Chondrocyte (in vitro differentiated cells): Measurements from ENCODE around the gene RPL10. TPM values are rescaled to one million over a fixed set of nuclear protein-coding genes. Genes with fewer than 3 reads are reported as not detected.
A peak's percentile ranks its signal among the peaks of the same experiment; 100 is the strongest.

Experiments
- DNase-seq: peaks from one replicate; pipeline ENCODE4 v3.0.0; 2021; ENCODE audit warnings: mixed read lengths, low spot score
- H3K27ac Mint-ChIP-seq: one replicate; pipeline ENCODE4 v1.8.0; 2021; ENCODE audit warnings: mild to moderate bottlenecking, moderate library complexity, mixed read lengths; ENCODE audit not compliant: unreplicated experiment
- H3K27me3 Mint-ChIP-seq: 2 replicates; pipeline ENCODE4 v1.8.0; 2021; ENCODE audit warnings: low read depth, mixed read lengths
- H3K36me3 Mint-ChIP-seq: 2 replicates; pipeline ENCODE4 v1.8.0; 2021; ENCODE audit warnings: low read depth, mixed read lengths
- H3K4me1 Mint-ChIP-seq: 2 replicates; pipeline ENCODE4 v1.8.0; 2021; ENCODE audit warnings: low read depth, mild to moderate bottlenecking, mixed read lengths
- H3K4me3 Mint-ChIP-seq: one replicate; pipeline ENCODE4 v1.8.0; 2021; ENCODE audit warnings: mild to moderate bottlenecking, moderate library complexity, mixed read lengths; ENCODE audit not compliant: unreplicated experiment
- H3K9me3 Mint-ChIP-seq: 2 replicates; pipeline ENCODE4 v1.8.0; 2021; ENCODE audit warnings: low read depth, mixed read lengths
- CTCF ChIP-seq: fragments of 200-600 bp; sonication (generic); IDR thresholded peaks from 2 replicates; pipeline ENCODE4 v1.5.0; 2021; ENCODE audit warnings: antibody characterized with exemption, mild to moderate bottlenecking, moderate library complexity
- total RNA-seq: library from RNA; stranded (reverse); gene quantifications from 3 replicates; pipeline ENCODE4 v1.2.1, GENCODE V29; 2021

Gene RPL10
- total RNA-seq, 1 donor from 2014 or later = 2,160 TPM

- Mint-ChIP-seq H3K27me3 (no peaks in the 10 kb centered on the region), H3K27ac (peak overlapping the region; percentile 77), H3K4me1 (peaks cover 9% of the 10 kb centered on the region), H3K36me3 (peaks cover 20% of the 10 kb centered on the region), H3K4me3 (no peak overlapping the region), H3K9me3 (no peaks in the 10 kb centered on the region)
- DNase-seq = no peak
- no peak for TF ChIP-seq CTCF
These were observed 3.9 kb downstream of the RPL10 start for GRCh38 chrX:154401918-154402621.

- peaks cover 8% of the 10 kb centered on the region for H3K4me1 Mint-ChIP-seq
- TF ChIP-seq CTCF = no peak
- no peak for DNase-seq
- H3K27ac Mint-ChIP-seq = peak overlapping the region; percentile 77
- H3K9me3 Mint-ChIP-seq = no peaks in the 10 kb centered on the region
- H3K27me3 Mint-ChIP-seq = no peaks in the 10 kb centered on the region
- H3K36me3 Mint-ChIP-seq = peaks cover 20% of the 10 kb centered on the region
- no peak overlapping the region for H3K4me3 Mint-ChIP-seq
These were observed 4.5 kb downstream of the RPL10 start for GRCh38 chrX:154402622-154403127.

- Mint-ChIP-seq H3K4me1 (peaks cover 10% of the 10 kb centered on the region), H3K36me3 (peaks cover 17% of the 10 kb centered on the region), H3K4me3 (no peak overlapping the region), H3K27me3 (no peaks in the 10 kb centered on the region), H3K27ac (peak overlapping the region; percentile 17), H3K9me3 (no peaks in the 10 kb centered on the region)
- no peak for DNase-seq
- TF ChIP-seq CTCF = no peak
These were observed 5.0 kb downstream of the RPL10 start for GRCh38 chrX:154403192-154403591.

- Mint-ChIP-seq H3K27me3 (no peaks in the 10 kb centered on the region), H3K27ac (no peak overlapping the region)
These were observed 5.7 kb downstream of the RPL10 start for GRCh38 chrX:154403858-154404257.

GRCh38 chrX:154404625-154405192 lies 6.5 kb downstream of the RPL10 start:
- H3K27me3 Mint-ChIP-seq = no peaks in the 10 kb centered on the region
- no peak overlapping the region for H3K4me3 Mint-ChIP-seq
- H3K36me3 Mint-ChIP-seq = peaks cover 6% of the 10 kb centered on the region
- TF ChIP-seq CTCF = no peak
- no peak for DNase-seq
- H3K9me3 Mint-ChIP-seq = no peaks in the 10 kb centered on the region
- H3K27ac Mint-ChIP-seq = no peak overlapping the region
- peaks cover 19% of the 10 kb centered on the region for H3K4me1 Mint-ChIP-seq

More at GRCh38 chrX:154403858-154404257, 5.7 kb downstream of the RPL10 start:
- no peak for TF ChIP-seq CTCF
- peaks cover 15% of the 10 kb centered on the region for H3K36me3 Mint-ChIP-seq
- no peak overlapping the region for H3K4me3 Mint-ChIP-seq
- peaks cover 17% of the 10 kb centered on the region for H3K4me1 Mint-ChIP-seq
- no peaks in the 10 kb centered on the region for H3K9me3 Mint-ChIP-seq
- no peak for DNase-seq
